Peyer's patch (tissue), 4 donors: ENCODE results near the gene GABRR3.

Experiments
- CTCF ChIP-seq, 6 experiments: fragments of 450-650 bp in 4 of 6; fragments of 200-600 bp in 2 of 6; sonication (generic) in 1 of 6; IDR thresholded peaks; one replicate each; pipeline ENCODE4 v1.5.1; 2017 to 2019; ENCODE audit warnings: antibody characterized with exemption in 6 of 6, mild to moderate bottlenecking in 3 of 6, moderate library complexity in 1 of 6
- POLR2A ChIP-seq, 2 donors: fragments of 450-650 bp; IDR thresholded peaks; one replicate each; pipeline ENCODE4 v1.5.1; 2017; ENCODE audit warnings: antibody characterized with exemption in 2 of 2, mild to moderate bottlenecking in 2 of 2, moderate library complexity in 2 of 2

GRCh38 chr3:97969541-97969940 lies 65.6 kb downstream of the GABRR3 start:
- TF ChIP-seq CTCF (IDR thresholded peaks at IDR 0.05) (no peak), POLR2A (IDR thresholded peaks at IDR 0.05) (no peak)
